CD4-positive, alpha-beta T cell treated with Interleukin-17A for 4 hours (primary cell): ENCODE results near the gene MARCHF3.
"Not testable (repeated sequence)": the region's sequence is repeated elsewhere in the genome, so short reads cannot be mapped to it uniquely, and the experiment has no call there.

Source experiments
- DNase-seq: peaks from one replicate; pipeline ENCODE4 v3.0.0-alpha.2; 2020; ENCODE audit warnings: mixed read lengths

The MARCHF3 gene

DNA sequence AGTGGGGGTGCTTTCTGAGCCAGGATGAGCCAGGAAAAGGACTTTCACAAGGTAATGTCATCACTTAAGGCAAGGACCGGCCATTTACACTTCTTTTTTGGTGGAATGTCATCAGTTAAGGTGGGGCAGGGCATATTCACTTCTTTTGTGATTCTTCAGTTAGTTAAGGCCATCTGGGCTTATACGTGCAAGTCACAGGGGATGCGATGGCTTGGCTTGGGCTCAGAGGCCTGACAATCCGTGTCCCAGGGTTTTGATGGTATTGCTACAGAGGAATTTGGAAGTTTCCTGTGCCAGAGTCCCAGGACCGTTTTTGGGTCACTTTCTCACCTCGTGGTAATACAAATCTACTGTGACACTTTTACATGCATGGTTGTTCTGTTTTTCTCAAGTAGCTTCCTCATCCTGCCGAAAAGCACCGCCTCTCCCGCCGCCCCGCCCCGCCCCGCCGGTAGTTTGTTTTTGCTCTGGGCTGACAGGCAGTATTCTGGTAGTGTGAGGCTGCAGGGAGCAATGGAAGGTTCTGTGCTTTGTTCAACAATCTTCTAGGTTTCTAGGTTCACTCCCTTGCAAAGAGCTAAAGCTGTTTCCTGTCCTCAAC lies 184.8 kb downstream of the MARCHF3 start:
- DNase-seq: peak; percentile 89

DNA sequence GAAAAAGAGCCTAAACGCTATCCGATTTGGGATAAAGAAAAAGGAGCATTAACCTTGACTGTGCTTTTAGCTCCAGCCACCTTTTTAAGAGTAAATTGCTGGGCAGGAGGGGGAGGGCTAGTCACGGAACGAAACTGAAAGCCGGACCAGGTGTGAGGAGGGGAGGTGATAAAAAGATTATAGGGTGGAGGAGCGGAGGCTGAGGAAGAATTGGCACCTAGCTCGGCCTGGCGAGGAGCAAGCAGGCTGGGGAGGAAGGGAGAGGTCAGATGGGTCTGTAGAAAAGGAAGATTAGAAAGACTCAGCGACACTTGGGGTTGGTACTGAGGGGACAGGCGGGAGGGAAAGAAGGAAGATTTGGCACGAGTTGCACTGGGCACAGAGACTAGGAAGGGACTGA lies 187.0 kb downstream of the MARCHF3 start:
- not testable (repeated sequence) for DNase-seq

DNA sequence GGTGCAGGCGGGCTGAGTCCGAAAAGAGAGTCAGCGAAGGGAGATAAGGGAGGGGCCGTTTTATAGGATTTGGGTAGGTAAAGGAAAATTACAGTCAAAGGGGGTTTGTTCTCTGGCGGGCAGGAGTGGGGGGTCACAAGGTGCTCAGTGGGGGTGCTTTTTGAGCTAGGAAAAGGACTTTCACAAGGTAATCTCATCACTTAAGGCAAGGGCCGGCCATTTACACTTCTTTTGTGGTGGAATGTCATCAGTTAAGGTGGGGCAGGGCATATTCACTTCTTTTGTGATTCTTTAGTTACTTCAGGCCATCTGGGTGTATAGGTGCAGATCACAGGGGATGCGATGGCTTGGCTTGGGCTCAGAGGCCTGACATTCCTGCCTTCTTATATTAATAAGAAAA lies 191.0 kb downstream of the MARCHF3 start:
- not testable (repeated sequence) for DNase-seq

DNA sequence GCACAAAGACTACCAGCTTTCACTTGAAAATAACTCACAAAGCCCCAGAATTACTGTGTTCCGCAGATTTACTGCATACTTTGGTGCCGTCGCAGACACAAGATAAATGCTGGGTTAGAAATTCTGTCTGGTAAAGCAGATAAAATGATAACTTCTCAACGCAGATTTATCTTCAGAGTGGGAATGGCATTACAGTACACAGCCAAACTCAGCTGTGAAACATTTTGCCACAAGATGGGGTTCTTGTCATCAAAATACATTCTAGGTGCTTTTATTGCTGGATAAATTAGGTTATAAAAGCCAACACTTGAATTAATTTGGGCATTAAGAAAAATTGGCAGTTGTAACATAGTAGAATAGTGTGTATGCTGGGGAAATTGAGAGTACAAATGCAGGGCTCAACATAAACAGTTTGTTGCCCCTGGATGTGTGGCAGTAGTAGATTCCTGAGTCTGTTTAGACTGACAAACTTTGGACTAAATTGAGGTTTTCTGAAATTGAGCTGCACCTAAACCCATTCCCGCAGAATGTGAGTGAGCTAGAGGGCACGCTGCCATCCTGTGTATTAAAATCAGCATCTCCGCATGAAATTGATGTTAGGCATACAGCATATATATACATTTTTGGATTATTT lies 192.3 kb downstream of the MARCHF3 start:
- peak; percentile 21 for DNase-seq

DNA sequence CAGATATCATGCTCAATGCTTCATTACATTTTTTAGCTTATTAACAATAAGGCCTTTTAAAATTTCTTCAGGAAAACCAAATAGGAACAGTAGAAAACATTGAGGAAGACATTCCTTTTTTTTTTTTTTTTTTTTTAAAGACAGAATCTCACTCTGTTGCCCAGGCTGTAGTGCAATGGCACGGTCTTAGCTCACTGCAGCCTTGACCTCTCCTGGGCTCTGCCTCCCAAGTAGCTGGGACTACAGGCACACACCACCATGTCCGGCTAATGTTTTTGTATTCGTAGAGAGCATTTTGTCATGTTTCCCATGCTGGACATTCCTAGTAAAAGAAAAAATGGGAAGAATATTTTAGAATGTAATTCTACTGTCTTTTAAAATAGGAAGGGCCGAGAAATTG lies 193.1 kb downstream of the MARCHF3 start:
- no peak for DNase-seq

DNA sequence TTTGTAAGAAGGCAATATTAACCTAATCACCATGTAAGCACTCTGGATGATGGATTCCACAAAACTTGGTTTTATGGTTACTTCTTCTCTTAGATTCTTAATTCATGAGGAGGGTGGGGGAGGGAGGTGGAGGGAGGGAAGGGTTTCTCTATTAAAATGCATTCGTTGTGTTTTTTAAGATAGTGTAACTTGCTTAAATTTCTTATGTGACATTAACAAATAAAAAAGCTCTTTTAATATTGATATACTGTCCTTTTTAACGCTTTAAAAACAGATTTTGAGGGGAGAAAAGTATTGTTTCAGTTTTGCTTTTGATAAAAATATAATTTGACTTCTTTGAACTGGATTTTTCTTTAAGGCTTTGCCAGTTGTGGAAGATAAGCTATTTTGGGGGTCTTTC lies 193.6 kb downstream of the MARCHF3 start:
- no peak for DNase-seq

DNA sequence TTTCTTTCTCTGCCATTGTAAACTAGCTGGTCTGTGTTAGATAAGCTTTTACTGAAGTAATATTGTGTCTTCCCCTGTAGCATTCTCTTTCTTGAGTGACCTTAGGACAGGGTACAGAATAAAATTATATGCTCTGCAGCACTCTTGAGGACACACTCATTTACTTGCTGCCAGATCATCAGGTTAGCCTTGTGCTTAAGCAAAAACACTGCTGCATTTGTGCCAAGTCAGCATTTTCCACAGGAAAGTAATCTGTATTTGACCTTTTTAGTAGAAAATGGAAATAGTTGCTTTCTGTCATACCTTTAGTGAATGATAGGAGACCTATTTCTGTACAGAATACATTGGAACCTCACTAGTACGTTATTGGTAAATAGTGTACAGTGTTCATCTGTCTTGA lies 199.2 kb downstream of the MARCHF3 start:
- DNase-seq: no peak

DNA sequence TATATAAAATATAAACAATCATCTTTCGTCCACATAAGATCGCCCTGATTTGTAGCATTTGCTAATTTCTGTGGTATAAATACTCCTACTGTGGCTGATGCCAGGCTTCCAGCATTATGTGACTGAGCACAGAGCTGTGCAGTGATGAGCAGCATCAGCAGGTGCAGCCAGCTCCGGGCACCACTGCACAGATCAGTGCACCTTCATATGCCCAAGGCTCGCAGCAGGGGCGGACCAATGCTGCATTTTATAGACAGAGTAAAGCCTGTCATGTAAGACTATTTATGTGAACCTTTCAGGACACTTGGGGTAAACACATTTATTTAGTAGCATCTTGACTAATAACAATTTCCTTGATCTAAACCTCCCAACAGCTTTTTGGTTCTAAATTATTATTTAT lies 200.3 kb downstream of the MARCHF3 start:
- no peak for DNase-seq

DNA sequence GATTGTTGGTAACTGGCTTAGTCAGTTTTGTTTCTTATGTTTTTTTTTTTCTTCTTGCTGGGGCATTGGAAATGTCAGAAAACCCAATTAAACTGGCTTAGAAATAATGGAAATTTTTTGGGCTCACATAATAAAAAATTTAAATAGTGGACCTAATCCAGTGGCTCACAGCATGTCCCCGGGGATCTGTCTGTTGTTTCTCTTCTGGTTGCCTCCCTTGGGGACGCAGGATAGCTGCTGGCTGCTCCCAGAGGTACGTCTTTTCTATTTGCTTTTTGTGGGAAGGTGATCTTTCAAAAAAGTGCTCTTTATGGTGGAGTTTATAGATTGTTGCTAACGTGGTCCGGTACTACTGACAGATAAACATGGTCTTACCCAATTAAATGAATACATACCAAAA lies 201.3 kb downstream of the MARCHF3 start:
- no peak for DNase-seq

DNA sequence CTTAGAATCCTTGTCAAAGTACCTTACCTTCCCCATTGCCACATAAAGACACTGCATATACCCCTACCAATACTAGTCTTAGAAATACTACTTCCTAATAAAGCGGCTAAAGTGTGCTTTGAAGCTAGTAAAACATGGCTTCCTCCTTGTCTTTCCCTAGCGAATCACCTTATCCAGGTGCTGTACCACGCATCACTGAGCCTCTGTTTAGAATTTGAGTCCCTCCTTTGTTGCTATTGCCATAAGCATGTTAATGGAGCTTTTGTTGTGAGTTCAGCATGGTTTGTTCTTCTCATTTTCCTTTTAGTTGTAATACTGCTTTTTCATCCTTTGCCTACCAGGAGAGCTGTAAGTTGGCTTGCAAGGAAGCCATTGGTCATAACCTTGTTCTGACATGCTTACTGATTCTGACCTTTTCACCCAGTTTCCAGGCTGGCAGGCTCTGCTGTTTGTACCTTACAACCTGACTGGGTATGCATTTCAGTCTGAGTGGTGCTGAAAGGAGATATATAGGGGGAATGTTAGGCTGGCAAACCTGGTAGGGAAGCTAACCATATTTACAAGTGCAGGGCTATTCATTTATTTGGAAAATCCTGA lies 203.6 kb downstream of the MARCHF3 start:
- no peak for DNase-seq

DNA sequence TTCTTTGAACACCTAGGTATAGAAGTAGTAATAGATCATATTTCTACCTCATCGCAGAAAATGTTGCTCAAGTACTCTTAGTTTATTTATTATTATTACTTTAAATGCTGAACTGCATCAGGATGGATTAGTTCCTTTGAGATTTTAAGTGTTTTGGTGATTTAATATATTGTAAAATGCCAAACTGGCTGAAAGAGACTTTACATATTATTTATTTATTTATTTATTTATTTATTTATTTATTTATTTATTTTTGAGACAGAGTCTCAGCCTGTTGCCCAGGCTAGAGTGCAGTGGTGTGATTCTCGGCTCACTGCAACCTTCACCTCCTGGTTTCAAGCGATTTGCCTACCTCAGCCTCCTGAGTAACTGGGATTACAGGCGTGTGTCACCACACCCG lies 211.1 kb downstream of the MARCHF3 start:
- no peak for DNase-seq

DNA sequence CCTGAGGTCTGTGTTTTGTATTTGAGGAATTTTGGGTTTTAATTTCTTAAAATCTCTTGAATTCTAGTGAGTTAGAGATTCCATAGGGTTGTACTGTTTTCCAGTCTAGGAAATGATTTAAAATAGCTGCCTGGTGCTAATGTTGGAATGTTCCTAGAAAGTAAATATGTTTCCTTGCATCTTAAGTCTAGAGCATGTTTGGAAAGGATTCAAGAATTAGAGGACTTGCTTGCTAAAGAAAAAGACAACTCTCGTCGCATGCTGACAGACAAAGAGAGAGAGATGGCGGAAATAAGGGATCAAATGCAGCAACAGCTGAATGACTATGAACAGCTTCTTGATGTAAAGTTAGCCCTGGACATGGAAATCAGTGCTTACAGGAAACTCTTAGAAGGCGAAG lies 211.6 kb downstream of the MARCHF3 start:
- no peak for DNase-seq
